HG03442 (cell line): ENCODE results near the gene DNAJC5G.
"Not testable (repeated sequence)": the region's sequence is repeated elsewhere in the genome, so short reads cannot be mapped to it uniquely, and the experiment has no call there.

Source experiments
- ATAC-seq: cut with Tn5 transposase; IDR thresholded peaks from one replicate; pipeline ENCODE4 v1.9.1; 2021; ENCODE audit warnings: mild to moderate bottlenecking, moderate library complexity; ENCODE audit not compliant: unreplicated experiment

Gene DNAJC5G

GRCh38 chr2:27307545-27308358 is 32.5 kb downstream of the DNAJC5G start:
- no peak for ATAC-seq

- no peak for ATAC-seq
These were observed 33.2 kb downstream of the DNAJC5G start, which contains the start of gene UCN for GRCh38 chr2:27308359-27308881. UCN (minus strand) TSS chr2:27308445; CDS start chr2:27307895, 550 bp downstream.

GRCh38 chr2:27309651-27310050 is 34.4 kb downstream of the DNAJC5G start:
- no peak for ATAC-seq

- ATAC-seq, result no peak
These were observed 36.9 kb downstream of the DNAJC5G start for GRCh38 chr2:27312152-27312551.

- ATAC-seq, result no peak
These were observed 38.8 kb downstream of the DNAJC5G start for GRCh38 chr2:27313882-27314645.

- no peak for ATAC-seq
These were observed 39.5 kb downstream of the DNAJC5G start for GRCh38 chr2:27314709-27315108.

- no peak for ATAC-seq
These were observed 39.9 kb downstream of the DNAJC5G start for GRCh38 chr2:27315122-27315521.

- ATAC-seq, result no peak
These were observed 41.6 kb downstream of the DNAJC5G start for GRCh38 chr2:27316655-27317412.

GRCh38 chr2:27319839-27320238 is 44.6 kb downstream of the DNAJC5G start:
- not testable (repeated sequence) for ATAC-seq

GRCh38 chr2:27320958-27321543 is 45.8 kb downstream of the DNAJC5G start:
- no peak for ATAC-seq

- no peak for ATAC-seq
These were observed 47.1 kb downstream of the DNAJC5G start for GRCh38 chr2:27322301-27322765.

GRCh38 chr2:27322766-27323595 is 47.7 kb downstream of the DNAJC5G start, which contains the start of gene MPV17:
MPV17 (minus strand) TSS chr2:27323097; CDS start chr2:27322517, 580 bp downstream.
- ATAC-seq, result peak; percentile 89

- ATAC-seq, result no peak
These were observed 48.5 kb downstream of the DNAJC5G start for GRCh38 chr2:27323596-27324285.

GRCh38 chr2:27324720-27325119 is 49.5 kb downstream of the DNAJC5G start:
- no peak for ATAC-seq
